Measurements from ENCODE around the gene FGF14.
"Not testable (repeated sequence)": the region's sequence is repeated elsewhere in the genome, so short reads cannot be mapped to it uniquely, and the experiment has no call there.

Gene FGF14

DNA sequence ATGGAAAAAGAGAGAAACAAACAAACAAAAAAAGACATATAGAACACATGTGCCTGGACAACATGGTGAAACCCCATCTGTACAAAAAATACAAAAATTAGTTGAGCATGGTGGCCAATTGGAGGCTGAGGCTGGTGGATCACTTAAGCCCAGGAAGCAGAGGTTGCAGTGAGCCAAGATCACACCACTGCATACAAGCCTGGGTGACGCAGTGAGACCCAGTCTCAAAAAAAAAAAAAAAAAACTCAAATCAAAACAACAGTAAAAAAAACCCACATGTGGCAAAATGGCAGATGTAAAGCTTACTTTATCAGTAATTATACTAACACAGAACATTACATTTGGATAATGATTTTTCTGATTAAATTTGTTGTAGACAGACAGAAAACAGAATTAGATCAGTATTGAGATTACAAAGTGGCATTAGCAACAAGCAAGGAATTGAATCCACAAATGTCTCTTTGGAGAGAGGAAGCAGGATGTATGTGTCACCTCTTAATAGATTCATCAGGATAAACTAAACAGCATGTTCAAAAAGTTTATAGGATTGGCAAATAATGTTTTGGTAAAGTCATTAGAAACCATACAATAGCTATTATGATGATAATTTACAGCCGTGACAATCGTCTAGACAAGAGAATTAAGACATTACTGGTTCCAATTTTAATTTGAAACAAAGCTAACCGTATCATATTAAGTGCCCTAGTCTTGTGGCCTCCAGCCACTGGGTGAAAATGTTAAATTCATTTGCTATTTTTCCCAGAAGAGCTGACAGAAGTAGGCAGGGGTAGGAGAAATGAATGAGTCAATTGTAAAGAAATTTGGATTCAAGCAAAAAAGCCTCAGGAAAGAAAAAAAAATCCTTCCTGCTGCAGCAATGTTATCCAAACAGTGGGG, 206.0 kb downstream of the FGF14 start:
- no peak for DNase-seq (ENCODE audit: low spot score)

- no peak for DNase-seq (ENCODE audit: low spot score)
These were observed 209.0 kb downstream of the FGF14 start for GRCh38 chr13:102192858-102193257.

DNA sequence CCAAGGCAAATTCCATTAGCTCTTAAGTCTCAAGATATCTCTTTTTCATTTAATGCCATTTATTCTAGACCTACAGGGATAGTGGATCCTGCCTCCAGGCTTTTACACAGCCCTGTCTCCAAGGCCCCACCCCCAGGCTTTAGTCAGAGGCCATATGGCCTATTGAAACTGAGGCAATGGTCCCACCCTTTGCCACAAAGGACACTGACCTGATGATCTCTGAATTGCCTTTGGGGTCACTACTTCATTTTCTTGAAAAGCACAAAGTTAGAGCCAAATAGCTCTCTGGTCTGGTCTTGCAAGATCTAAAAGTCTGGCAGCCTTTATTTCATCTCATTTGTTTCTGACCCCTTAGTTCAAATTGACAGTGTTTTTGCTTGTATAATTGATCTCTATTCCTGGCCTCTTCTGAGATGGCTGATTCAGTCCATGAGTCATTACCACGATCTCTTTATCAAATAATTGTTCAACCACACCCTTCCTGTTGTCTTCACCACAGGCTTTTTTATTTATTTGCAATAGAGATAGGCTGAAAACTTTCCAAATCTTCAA, 209.8 kb downstream of the FGF14 start:
- no peak for DNase-seq (ENCODE audit: low spot score)

- no peak for DNase-seq (ENCODE audit: low spot score)
These were observed 210.9 kb downstream of the FGF14 start for GRCh38 chr13:102190930-102191329.

DNA sequence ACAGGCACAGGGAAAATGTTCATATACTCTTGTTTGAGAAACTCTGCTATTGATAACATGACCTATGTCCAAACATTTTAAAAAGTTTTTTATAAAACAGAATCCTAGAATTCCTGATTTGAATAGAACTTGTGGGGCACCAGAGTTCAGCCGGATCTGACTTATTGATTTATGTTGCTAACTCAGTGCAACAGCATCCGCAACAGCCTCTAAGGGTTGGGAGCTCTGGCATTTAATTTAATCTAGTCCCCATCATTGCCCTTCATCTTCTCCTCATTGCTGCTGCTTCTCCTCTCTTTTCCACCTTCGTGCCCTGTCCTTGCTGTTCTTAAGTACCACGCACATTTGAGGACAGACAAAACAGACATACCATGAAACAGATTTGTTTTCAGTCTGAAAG, 214.5 kb downstream of the FGF14 start:
- DNase-seq (ENCODE audit: low spot score), result no peak

- DNase-seq (ENCODE audit: low spot score), result no peak
These were observed 216.4 kb downstream of the FGF14 start for GRCh38 chr13:102185375-102185984.

GRCh38 chr13:102183509-102184182, 218.2 kb downstream of the FGF14 start:
- DNase-seq (ENCODE audit: low spot score), result no peak

- DNase-seq (ENCODE audit: low spot score), result no peak
These were observed 219.7 kb downstream of the FGF14 start for GRCh38 chr13:102182170-102182569.

GRCh38 chr13:102177431-102177830, 224.4 kb downstream of the FGF14 start:
- no peak for DNase-seq (ENCODE audit: low spot score)

- no peak for DNase-seq (ENCODE audit: low spot score)
These were observed 225.0 kb downstream of the FGF14 start for GRCh38 chr13:102176846-102177245.

DNA sequence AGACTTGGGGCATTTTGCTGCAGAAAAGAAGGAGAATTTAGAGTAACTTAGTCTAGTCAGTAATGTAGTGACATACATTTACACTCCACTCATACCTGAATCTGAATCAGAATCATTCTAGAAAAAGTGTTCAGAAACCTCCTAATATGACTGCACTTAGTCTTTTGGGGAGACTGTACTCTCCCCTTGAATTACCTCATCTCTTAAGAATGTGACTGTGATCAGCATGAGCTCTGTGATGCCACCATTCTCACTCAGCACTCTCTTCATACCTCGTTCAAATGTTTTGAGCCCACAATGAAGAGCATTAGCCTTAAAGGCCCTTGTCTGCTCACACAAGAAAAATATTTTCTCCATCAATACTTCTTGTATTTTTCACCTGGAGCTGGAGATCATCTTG, 229.4 kb downstream of the FGF14 start:
- DNase-seq (ENCODE audit: low spot score), result no peak

- DNase-seq (ENCODE audit: low spot score), result no peak
These were observed 231.5 kb downstream of the FGF14 start for GRCh38 chr13:102170305-102170704.

DNA sequence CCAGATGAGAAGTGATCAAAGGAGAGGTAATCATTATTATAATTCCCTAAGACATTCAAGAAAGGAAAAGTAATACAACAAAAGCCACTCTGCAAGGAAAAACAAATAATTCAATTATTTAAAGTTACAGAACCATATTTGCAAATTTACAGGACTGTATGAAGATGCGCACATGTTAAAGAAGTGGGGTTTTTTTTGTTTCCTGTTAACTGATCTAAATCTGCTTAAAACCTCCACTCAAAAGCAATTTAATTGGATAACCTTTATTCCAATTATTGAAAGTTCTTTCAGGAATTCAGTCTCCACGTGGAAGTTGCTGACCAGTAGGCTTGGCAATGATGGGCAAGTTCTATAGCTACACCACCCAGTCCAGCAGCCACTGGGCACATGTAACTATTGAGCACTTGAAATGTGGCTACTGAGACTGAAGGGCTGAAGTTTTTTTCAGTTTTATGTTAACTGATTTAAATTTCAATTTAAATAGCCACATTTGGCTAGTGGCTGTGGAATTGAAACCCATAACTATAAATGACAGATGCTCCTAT, 232.3 kb downstream of the FGF14 start:
- no peak for DNase-seq (ENCODE audit: low spot score)

GRCh38 chr13:102152790-102153189, 249.1 kb downstream of the FGF14 start:
- no peak for DNase-seq (ENCODE audit: low spot score)

DNA sequence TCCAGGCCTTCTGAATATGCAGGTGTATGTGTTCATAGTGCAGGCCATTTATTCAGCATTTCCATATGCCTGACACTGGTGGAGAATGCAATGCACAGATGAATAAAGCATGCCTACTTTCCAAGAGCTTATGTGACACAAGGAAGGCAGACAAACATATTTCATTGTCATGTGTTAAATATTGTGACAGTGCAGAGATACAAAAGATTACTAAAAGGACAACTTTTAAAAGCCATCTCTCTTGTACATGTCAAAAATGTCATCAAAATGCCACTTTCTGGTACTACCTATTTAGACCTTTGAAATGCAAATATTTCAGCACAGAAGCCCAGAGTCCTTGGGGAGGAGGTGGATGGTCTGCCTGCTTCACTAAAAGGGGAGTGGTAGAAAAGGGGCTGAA, 254.5 kb downstream of the FGF14 start:
- DNase-seq (ENCODE audit: low spot score), result no peak

- no peak for DNase-seq (ENCODE audit: low spot score)
These were observed 256.1 kb downstream of the FGF14 start for GRCh38 chr13:102145750-102146149.

DNA sequence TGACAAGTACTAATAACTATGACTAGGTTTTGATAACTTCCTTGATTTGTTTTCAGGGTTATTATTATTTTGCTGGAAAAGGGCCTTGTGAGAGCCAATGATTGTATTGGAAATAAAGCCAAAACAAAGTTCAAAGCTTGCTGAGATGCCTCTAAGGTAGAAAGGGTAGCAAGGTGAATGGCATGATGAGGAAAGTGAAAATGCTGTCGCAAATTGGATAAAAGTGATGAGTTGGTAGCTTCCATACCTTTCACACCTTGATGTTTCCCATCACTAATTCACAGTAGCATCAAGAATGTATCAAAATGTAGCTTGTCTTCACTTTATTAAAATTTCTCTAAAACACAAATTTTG, 259.4 kb downstream of the FGF14 start:
- DNase-seq (ENCODE audit: low spot score), result no peak

DNA sequence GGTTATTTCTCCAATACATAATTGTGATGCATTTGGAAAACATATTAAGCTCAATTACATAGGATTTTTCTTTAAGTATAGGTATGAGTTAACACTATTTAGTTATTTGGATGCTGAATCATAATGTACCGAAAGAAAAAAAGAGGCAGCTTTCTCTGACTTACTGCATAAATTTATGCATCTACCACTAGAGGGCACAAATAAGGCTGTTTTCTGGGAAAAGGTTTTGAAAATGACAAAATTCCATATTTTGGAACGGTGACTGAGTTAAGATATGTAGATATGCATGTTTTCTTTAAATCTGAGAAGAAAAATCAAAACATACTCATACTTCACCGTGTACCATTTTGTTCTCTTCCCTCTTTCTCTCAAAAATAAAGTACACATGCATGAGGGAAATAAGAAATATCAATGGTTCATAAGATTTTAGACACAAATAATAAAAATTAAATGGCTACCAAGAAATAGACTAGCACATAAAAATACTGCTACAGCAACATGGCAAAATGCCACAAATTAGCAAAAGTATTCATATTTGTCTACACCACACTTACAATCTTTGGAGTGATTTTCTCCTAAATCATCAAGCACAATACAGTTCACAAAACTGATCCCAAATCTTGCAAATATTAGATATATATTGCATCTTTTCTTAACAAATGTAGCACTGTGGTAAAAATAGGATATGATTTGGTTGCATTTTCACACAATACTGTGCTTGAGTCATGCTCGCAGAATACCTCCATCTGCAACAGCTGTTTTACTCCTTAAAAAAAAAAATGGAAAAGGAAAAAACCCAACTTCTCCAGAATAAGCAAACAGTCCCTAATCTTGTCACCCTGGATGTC, 260.0 kb downstream of the FGF14 start:
- no peak for DNase-seq (ENCODE audit: low spot score)

DNA sequence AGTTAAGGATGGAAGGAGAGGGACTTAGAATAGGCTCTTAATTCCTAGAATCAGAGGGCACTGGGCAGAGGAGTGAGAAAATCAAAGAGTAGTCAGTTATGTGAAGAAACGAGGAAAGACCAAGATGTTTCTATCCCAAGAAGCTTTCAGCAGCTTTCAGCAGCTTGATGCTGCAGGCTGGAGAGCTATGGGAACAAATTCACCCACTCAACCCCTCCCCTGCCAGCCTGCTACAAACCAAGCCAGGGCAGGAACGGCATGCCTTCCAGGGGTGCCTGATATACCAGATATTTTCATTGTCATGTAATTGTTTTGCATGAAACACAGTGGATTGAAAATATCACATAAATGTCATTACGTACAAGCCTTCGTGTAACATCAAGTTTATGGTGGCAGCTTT, 262.2 kb downstream of the FGF14 start:
- DNase-seq (ENCODE audit: low spot score), result no peak

- DNase-seq (ENCODE audit: low spot score), result no peak
These were observed 263.1 kb downstream of the FGF14 start for GRCh38 chr13:102138635-102139190.

DNA sequence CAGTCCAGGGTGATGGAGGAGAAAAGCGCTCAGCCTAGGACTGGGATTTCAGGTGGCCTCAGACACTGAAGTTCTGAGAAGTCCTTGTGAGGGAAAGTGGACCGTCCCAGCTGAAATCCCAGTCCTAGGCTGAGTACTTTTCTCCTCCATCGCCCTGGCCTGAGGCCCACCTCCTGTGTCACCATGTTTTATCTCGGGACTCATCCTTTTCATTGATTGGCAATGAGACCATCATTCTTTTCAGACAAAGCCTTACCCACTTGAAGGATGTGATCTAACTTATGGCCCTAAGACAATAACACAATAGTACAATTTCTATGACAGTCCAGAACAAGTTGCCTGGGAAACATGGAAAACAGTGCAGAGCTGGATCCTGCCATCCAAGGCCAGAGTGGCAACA, 263.9 kb downstream of the FGF14 start:
- not testable (repeated sequence) for DNase-seq (ENCODE audit: low spot score)
